OCI-LY1 (cell line): Measurements from ENCODE around the gene TMEM260.

Source experiments
- CTCF ChIP-seq: fragments of 200-600 bp; sonication (generic), shearing (Covaris generic); IDR thresholded peaks from 2 replicates; pipeline ENCODE4 v1.5.1; 2017; ENCODE audit warnings: mild to moderate bottlenecking, antibody characterized with exemption, low read length, moderate library complexity, mixed read lengths
- EZH2 ChIP-seq: fragments of 200-600 bp; sonication (generic), shearing (Covaris generic); IDR thresholded peaks from 2 replicates; pipeline ENCODE4 v1.8.0; 2017; ENCODE audit warnings: borderline replicate concordance, mixed run types, mild to moderate bottlenecking, antibody characterized with exemption, low read length, moderate library complexity, mixed read lengths

DNA sequence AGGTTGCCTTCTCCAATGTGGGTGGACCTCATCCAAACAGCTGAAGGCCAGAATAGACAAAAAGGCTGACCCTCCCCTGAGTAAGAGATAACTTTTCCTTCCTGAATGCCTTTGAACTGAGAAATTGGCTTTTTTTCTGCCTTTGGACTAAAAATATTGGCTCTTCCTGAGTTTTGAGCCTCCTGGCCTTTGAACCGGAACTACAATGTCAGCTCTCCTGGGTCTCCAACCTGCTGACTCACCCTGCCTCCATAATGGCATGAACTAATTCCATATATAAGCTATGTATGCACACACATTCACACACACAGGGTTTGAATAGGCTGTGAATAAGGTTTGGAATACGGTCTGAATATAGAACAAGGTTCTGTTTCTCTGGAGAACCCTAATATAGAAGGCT lies 39.7 kb upstream of the TMEM260 start:
- no peak for TF ChIP-seq CTCF
- TF ChIP-seq EZH2: no peak
